GM19238 (cell line): Measurements from ENCODE around the gene GIMAP2.

Experiments
- DNase-seq: peaks from one replicate; pipeline ENCODE4 v3.0.0; 2011; ENCODE audit warnings: low spot score; ENCODE audit not compliant: insufficient read length

Gene GIMAP2

DNA sequence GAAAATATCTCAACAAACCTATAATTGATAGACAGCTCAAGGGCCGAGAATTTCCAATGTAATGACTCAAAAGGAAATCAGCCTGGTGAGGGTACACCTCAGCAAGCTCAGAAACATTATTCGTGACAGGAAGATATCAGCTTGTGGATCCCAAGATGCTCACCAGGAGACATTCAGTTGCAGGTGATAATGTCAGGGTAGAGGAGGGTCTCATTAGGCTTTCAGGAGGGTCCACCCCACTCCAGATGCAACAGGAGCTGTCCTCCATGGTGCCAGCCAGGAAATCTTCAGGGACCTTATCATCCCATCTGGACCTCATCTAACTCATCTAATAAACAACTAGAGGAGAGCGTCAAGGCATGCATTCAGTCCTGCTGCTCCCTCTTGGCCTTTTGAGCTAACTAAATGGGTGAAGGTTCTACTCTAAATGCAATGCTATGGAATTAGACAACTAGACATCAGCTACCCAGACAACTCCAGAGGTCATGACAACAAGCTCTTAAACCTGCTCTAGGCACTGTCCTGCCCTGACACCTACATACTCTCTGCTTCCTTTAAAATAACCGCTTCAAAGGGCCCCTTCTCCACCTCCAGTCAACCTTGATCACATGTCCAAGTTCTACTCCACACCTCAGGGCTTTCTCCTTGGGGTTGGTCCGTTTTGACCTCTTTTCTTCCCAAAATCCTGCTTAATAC is 47.4 kb downstream of the GIMAP2 start:
- no peak for DNase-seq

DNA sequence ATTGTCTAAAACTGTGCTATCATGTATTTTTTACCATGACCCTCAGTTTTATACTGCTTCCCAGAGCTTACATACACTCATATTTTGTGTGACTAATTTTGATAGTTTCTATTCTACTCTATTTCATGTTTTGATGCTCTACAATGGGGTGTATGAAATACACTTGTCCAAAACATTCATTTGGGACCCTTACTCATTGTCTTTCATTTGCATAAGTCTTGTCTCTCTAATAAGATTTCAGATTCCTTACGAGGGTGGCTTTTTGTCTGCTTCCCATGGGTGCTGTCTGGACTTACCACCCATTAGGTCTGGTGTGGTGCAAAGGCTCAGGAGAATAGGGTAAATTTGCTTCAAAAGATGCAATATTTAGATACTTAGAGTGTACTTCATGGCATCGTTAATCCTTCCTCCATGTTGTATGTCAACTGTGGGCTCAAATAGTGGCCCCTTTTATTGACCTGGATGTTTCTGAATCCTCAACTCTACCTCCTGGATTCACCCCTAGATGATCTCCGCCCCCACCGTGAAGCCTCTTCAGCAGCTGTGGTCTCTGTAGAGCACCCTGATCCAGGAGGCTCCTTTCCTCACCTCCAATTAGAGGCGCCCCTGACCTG is 48.1 kb downstream of the GIMAP2 start:
- no peak for DNase-seq

DNA sequence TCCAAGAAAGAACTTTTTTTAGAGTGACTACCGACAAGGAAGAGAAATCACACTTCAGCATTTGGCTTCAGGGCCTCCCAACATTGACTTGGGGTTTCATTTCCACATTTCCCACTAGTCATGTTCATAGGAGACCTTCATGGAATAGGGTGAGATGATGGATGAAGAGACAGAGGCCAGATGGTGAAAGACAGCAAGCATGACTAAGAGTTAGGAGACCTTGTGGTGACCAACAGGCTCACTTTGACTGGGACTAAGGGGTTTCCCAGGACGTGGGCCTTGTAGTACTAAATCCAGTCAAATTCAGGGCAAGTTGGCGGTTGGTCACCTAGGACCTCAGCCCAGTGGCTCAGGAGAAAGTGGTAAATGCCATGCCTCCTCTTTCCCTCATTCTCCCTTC is 48.7 kb downstream of the GIMAP2 start:
- no peak for DNase-seq

DNA sequence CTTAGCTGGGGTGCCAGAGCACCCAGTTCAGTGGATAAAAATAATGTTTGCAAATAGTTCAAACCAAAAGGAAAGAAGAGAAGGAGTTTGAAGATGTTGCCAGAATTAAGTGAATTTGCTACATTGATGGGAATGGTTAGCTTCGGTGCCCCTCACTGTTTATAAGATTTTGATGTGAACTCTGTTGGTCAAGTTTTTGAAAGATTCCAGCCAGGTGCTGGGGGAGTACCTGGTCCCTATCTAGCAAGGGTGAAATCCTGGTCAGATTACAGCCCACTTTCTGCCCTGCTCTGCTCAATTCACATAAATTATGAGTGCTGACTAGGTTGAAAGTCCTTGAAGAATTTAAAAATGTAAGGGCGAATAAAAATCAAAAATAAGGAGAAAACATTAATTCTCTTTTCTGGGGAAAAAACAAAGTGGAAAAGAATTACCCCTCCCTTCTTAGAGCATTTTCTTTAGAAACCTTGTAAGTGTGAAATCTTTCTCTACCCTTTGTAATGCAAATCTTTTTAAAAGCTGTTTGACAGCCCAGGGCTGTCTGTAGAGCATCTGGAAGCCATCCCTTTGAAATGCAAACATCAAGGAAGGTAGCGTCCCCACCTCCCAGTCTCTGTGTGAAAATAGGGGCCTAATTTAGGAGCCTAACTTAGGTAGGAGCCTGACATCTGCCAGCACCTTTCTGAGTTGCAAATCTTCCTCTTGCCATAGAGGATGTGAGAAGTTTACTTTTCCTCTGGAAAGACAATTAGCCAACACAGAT is 50.3 kb downstream of the GIMAP2 start:
- no peak for DNase-seq

DNA sequence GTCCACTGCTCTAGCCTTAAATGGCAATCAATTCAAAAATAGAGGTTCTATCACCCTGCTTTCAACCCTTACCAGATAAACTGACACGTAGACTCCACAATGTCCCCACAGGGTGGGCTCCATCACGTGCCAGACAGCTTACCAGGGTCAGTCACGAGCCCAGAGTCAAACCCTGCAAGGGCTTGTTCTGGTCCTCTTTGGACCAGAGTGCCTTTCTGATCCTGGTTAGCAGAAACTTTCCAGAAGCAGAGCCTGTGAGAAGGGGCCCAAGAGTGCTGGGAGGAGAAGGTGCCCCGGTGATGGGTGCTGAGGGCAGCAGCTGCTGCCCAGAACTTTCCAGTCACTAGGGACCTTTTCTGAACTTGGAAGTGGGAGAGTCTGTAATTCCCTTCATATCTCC is 51.4 kb downstream of the GIMAP2 start:
- DNase-seq = no peak

DNA sequence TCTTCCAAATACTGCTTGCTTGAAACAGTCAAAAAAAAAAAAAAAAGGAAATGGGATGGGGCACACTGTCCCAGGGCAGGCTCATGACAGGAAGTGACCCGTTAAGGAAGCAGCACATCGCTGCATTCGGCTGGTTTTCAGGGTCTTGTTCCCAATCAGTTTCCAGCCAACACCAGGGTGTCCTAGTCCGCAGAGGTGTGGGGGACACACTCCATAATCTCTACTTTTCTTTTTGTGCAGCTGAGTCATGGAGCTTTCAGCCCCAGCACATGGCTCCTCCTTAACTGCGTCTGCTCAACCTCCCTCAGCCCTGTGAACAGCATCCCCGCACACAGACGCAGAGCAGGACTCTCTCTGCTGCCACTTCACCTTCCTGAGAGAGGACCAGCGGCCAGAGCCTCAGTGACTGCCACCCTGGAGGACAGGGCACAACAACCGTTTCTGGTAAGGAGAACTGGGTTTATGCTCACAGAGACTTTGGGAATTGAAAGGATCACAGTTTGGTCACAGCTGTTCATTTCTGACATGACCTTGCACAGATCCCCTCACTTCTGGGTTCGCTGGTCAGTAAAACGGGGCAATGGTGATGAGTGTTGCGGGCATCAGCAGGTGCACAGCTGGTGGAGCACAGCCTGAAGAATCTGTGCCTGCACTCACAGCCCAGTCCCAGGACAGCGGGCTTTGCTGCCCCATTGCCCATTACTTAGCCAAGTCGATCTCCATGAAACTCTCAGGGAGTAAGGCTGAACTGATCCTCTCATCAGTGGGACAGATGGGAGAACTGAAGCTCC is 52.0 kb downstream of the GIMAP2 start, which contains the start of gene GIMAP5:
TSS of gene GIMAP5 (plus strand) at position 154 of the 791 bp plus-strand sequence. CDS start 3,467 bp downstream, outside the sequence.
- no peak for DNase-seq

DNA sequence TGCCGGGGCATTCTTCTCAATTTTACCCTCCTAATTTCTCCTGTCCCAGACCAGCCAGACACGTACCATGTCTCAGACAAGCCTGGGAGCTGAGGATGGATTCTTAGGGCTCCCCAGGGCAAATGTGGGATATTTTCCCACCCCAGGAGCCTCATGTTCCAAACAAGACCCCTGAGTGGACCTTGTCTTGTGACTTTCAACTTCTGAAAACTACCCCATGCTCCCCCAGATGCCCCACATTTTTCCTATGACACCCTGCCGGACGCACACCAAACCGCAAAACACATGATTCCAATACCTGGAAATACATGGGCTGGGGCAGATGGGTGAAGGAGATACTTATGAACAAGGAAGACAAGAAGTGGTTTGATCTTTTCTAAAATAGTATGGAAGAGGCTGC is 52.6 kb downstream of the GIMAP2 start:
- DNase-seq = no peak

DNA sequence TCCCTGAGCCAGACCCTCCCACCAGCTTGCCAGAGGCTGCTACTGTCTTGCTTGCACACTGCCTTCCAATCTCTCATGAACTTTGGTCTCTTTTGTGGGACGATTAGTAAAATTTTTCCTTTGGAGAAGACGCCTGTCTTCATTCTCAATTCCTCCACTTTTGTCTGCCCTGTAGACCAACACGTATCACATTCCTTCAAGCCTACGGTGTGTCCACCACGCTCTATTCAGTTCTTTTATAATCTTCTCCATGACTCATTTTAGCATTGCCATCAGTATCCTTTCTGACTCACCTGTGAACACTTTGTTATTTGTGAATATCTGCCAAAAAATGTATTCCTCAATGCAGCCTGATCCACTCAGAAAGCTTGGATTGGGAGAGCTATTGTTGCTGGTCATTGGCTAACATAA is 53.1 kb downstream of the GIMAP2 start:
- no peak for DNase-seq

DNA sequence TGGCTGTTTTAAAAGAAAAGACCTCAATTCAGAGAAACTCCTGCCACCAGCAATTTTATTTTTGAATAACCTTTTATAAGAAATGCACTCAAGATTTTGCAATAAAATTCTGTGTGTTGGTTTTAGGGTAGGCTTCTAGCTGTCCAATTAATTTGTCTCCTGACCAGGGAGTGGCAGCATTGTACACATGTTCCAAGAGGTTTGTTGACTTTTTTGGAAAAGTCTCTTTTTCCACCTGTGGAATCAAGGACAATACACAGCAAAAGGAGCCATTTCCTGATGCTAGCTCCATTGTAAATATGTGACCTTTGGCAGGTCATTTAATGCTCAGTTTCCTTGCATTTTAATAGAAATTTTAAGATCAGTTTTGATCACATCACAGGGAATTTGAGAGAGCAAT is 53.5 kb downstream of the GIMAP2 start:
- DNase-seq = no peak

DNA sequence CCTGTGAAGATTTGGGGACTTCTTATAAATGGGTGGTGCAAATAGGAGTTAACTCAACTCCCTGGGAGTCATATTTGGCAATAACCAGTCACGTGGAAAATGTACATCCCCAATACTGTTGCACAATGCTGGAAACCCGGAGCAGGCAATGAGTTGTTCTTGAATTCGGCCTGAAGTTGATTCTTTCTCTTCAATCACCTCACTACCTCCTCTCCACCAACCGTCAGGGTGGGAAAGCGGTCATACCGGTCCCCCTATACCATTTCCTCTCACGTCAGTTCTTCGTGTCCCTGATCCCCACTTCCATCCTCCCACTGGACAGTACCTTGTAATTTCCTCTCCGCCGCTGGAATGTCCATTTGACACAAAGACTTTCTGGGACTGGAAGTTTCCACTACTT is 54.5 kb downstream of the GIMAP2 start:
- no peak for DNase-seq

DNA sequence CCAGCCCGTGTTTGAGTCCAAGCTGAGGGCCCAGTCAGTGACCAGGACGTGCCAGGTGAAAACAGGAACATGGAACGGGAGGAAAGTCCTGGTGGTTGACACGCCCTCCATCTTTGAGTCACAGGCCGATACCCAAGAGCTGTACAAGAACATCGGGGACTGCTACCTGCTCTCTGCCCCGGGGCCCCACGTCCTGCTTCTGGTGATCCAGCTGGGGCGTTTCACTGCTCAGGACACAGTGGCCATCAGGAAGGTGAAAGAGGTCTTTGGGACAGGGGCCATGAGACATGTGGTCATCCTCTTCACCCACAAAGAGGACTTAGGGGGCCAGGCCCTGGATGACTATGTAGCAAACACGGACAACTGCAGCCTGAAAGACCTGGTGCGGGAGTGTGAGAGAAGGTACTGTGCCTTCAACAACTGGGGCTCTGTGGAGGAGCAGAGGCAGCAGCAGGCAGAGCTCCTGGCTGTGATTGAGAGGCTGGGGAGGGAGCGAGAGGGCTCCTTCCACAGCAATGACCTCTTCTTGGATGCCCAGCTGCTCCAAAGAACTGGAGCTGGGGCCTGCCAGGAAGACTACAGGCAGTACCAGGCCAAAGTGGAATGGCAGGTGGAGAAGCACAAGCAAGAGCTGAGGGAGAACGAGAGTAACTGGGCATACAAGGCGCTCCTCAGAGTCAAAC is 56.9 kb downstream of the GIMAP2 start:
- DNase-seq = no peak
